Measurements from ENCODE around the gene MAPT. TPM values are rescaled to one million over a fixed set of nuclear protein-coding genes. Genes with fewer than 3 reads are reported as not detected.
A peak's percentile ranks its signal among the peaks of the same experiment; 100 is the strongest.
"Not testable (repeated sequence)": the region's sequence is repeated elsewhere in the genome, so short reads cannot be mapped to it uniquely, and the experiment has no call there.

MAPT gene
- total RNA-seq, 8 experiments from 2014 or later, result 1.7 to 159 (median 84.5) TPM

GRCh38 chr17:45952814-45953320 lies 58.5 kb downstream of the MAPT start:
- peaks cover 0 to 6% of the 10 kb centered on the region in 2 donors for H3K4me1 ChIP-seq (replicated peaks in 1 of 2)
- in situ Hi-C loops (cut with MboI; ENCODE audit: low pct_unique_long_range_greater_than_20kb in 2 of 9, low sequenced_read_pairs in 9 of 9, unreplicated experiment in 9 of 9), result no loop called here
- no peak for ATAC-seq (replicated peaks in 6 of 8)

GRCh38 chr17:45953561-45953960 lies 59.2 kb downstream of the MAPT start:
- Histone ChIP-seq H3K27ac (no peak overlapping the region), H3K4me1 (replicated peaks in 1 of 2) (peaks cover 0 to 6% of the 10 kb centered on the region in 2 donors), H3K4me3 (no peak overlapping the region)
- ATAC-seq (replicated peaks in 6 of 8), result peak in 1 of 8 experiments; percentile 62
- 0 to 100% (median 69%) methylated on average over 1 to 2 of the region's 2 CpGs; no CpG with 5 or more reads in 4 of the 10 experiments for WGBS, 10 experiments
- in situ Hi-C loops (cut with MboI; ENCODE audit: low pct_unique_long_range_greater_than_20kb in 2 of 9, low sequenced_read_pairs in 9 of 9, unreplicated experiment in 9 of 9), result no loop called here

More at GRCh38 chr17:45952814-45953320, 58.5 kb downstream of the MAPT start:
- Histone ChIP-seq H3K27ac (no peak overlapping the region), H3K4me3 (no peak overlapping the region)
- WGBS, 10 experiments, result 66 to 100% (median 90%) methylated on average over 1 to 4 of the region's 6 CpGs; no CpG with 5 or more reads in 5 of the 10 experiments

GRCh38 chr17:45954914-45955313 lies 60.6 kb downstream of the MAPT start:
- H3K27ac ChIP-seq, result no peak overlapping the region
- WGBS, 10 experiments, result 5 to 100% (median 50%) methylated on average over 1 to 10 of the region's 11 CpGs; no CpG with 5 or more reads in 1 of the 10 experiments
- no peak overlapping the region for H3K4me3 ChIP-seq
- no peak for ATAC-seq (replicated peaks in 6 of 8)
- in situ Hi-C loops (cut with MboI; ENCODE audit: low pct_unique_long_range_greater_than_20kb in 2 of 9, low sequenced_read_pairs in 9 of 9, unreplicated experiment in 9 of 9), result no loop called here
- peaks cover 0 to 4% of the 10 kb centered on the region in 2 donors for H3K4me1 ChIP-seq (replicated peaks in 1 of 2)

- no peak for ATAC-seq (replicated peaks in 6 of 8)
- no peak overlapping the region for H3K4me3 ChIP-seq
- H3K27ac ChIP-seq, result no peak overlapping the region
- in situ Hi-C loops (cut with MboI; ENCODE audit: low pct_unique_long_range_greater_than_20kb in 2 of 9, low sequenced_read_pairs in 9 of 9, unreplicated experiment in 9 of 9), result no loop called here
- 82 to 100% (median 100%) methylated on average over 1 to 6 of the region's 10 CpGs; no CpG with 5 or more reads in 3 of the 10 experiments for WGBS, 10 experiments
- H3K4me1 ChIP-seq (replicated peaks in 1 of 2), result peaks cover 0 to 4% of the 10 kb centered on the region in 2 donors
Measured at GRCh38 chr17:45955326-45955725, 61.0 kb downstream of the MAPT start.

GRCh38 chr17:45956090-45956489 lies 61.7 kb downstream of the MAPT start:
- Histone ChIP-seq H3K27ac (no peak overlapping the region), H3K4me3 (no peak overlapping the region), H3K4me1 (replicated peaks in 1 of 2) (peaks cover 0 to 4% of the 10 kb centered on the region in 2 donors)
- 0 to 100% (median 90%) methylated on average over 1 to 3 of the region's 3 CpGs; no CpG with 5 or more reads in 6 of the 10 experiments for WGBS, 10 experiments
- ATAC-seq (replicated peaks in 6 of 8), result no peak
- in situ Hi-C loops (cut with MboI; ENCODE audit: low pct_unique_long_range_greater_than_20kb in 2 of 9, low sequenced_read_pairs in 9 of 9, unreplicated experiment in 9 of 9), result no loop called here

GRCh38 chr17:45956746-45957145 lies 62.4 kb downstream of the MAPT start:
- ATAC-seq (replicated peaks in 6 of 8); H3K27ac ChIP-seq; in situ Hi-C loops (cut with MboI; ENCODE audit: low pct_unique_long_range_greater_than_20kb in 2 of 9, low sequenced_read_pairs in 9 of 9, unreplicated experiment in 9 of 9); H3K4me3 ChIP-seq; H3K4me1 ChIP-seq (replicated peaks in 1 of 2): not testable (repeated sequence)
- no CpG with 5 or more reads among the region's 4 CpGs for WGBS, 10 experiments

GRCh38 chr17:45958307-45958706 lies 64.0 kb downstream of the MAPT start:
- 60 to 100% (median 81%) methylated on average over 1 to 7 of the region's 9 CpGs; no CpG with 5 or more reads in 4 of the 10 experiments for WGBS, 10 experiments
- ATAC-seq (replicated peaks in 6 of 8), result no peak
- Histone ChIP-seq H3K27ac (no peak overlapping the region), H3K4me1 (replicated peaks in 1 of 2) (no peaks in the 10 kb centered on the region), H3K4me3 (no peak overlapping the region)
- in situ Hi-C loops (cut with MboI; ENCODE audit: low pct_unique_long_range_greater_than_20kb in 2 of 9, low sequenced_read_pairs in 9 of 9, unreplicated experiment in 9 of 9), result no loop called here

- ATAC-seq (replicated peaks in 6 of 8), result no peak
- Histone ChIP-seq H3K4me3 (no peak overlapping the region), H3K27ac (no peak overlapping the region), H3K4me1 (replicated peaks in 1 of 2) (no peaks in the 10 kb centered on the region)
- in situ Hi-C loops (cut with MboI; ENCODE audit: low pct_unique_long_range_greater_than_20kb in 2 of 9, low sequenced_read_pairs in 9 of 9, unreplicated experiment in 9 of 9), result no loop called here
- 71 to 100% (median 98%) methylated on average over 1 to 9 of the region's 9 CpGs; no CpG with 5 or more reads in 1 of the 10 experiments for WGBS, 10 experiments
Measured at GRCh38 chr17:45958994-45959665, 64.8 kb downstream of the MAPT start.

- Histone ChIP-seq H3K27ac (no peak overlapping the region), H3K4me3 (no peak overlapping the region), H3K4me1 (replicated peaks in 1 of 2) (no peaks in the 10 kb centered on the region)
- ATAC-seq (replicated peaks in 6 of 8), result no peak
- 40 to 100% (median 74%) methylated on average over 1 to 4 of the region's 4 CpGs; no CpG with 5 or more reads in 1 of the 10 experiments for WGBS, 10 experiments
- in situ Hi-C loops (cut with MboI; ENCODE audit: low pct_unique_long_range_greater_than_20kb in 2 of 9, low sequenced_read_pairs in 9 of 9, unreplicated experiment in 9 of 9), result no loop called here
Measured at GRCh38 chr17:45960311-45960710, 66.0 kb downstream of the MAPT start.

- no peak for ATAC-seq (replicated peaks in 6 of 8)
- in situ Hi-C loops (cut with MboI; ENCODE audit: low pct_unique_long_range_greater_than_20kb in 2 of 9, low sequenced_read_pairs in 9 of 9, unreplicated experiment in 9 of 9), result no loop called here
- H3K27ac ChIP-seq, result no peak overlapping the region
- H3K4me3 ChIP-seq, result no peak overlapping the region
- WGBS, 10 experiments, result 44 to 100% (median 77%) methylated on average over 1 to 4 of the region's 6 CpGs; no CpG with 5 or more reads in 3 of the 10 experiments
- no peaks in the 10 kb centered on the region for H3K4me1 ChIP-seq (replicated peaks in 1 of 2)
Measured at GRCh38 chr17:45961206-45961605, 66.9 kb downstream of the MAPT start.

GRCh38 chr17:45962221-45962972 lies 68.0 kb downstream of the MAPT start:
- no peak for ATAC-seq (replicated peaks in 6 of 8)
- no peak overlapping the region for H3K4me3 ChIP-seq
- WGBS, 10 experiments, result 20 to 97% (median 86%) methylated on average over 1 to 9 of the region's 12 CpGs; no CpG with 5 or more reads in 2 of the 10 experiments
- no peaks in the 10 kb centered on the region for H3K4me1 ChIP-seq (replicated peaks in 1 of 2)
- in situ Hi-C loops (cut with MboI; ENCODE audit: low pct_unique_long_range_greater_than_20kb in 2 of 9, low sequenced_read_pairs in 9 of 9, unreplicated experiment in 9 of 9), result no loop called here
- H3K27ac ChIP-seq, result no peak overlapping the region

GRCh38 chr17:45963283-45963682 lies 68.9 kb downstream of the MAPT start:
- Histone ChIP-seq H3K4me3 (no peak overlapping the region), H3K27ac (no peak overlapping the region), H3K4me1 (replicated peaks in 1 of 2) (no peaks in the 10 kb centered on the region)
- whole genome bisulfite sequencing, 10 experiments, result 0 to 100% (median 66%) methylated on average over 1 to 5 of the region's 5 CpGs; no CpG with 5 or more reads in 4 of the 10 experiments
- ATAC-seq (replicated peaks in 6 of 8), result peak in 2 of 8 experiments; percentile 32 to 55
- in situ Hi-C loops (cut with MboI; ENCODE audit: low pct_unique_long_range_greater_than_20kb in 2 of 9, low sequenced_read_pairs in 9 of 9, unreplicated experiment in 9 of 9), result no loop called here

GRCh38 chr17:45963889-45964288 lies 69.5 kb downstream of the MAPT start:
- in situ Hi-C loops (cut with MboI; ENCODE audit: low pct_unique_long_range_greater_than_20kb in 2 of 9, low sequenced_read_pairs in 9 of 9, unreplicated experiment in 9 of 9), result no loop called here

More at GRCh38 chr17:45963889-45964288, 69.5 kb downstream of the MAPT start:
- Histone ChIP-seq H3K4me1 (replicated peaks in 1 of 2) (no peaks in the 10 kb centered on the region), H3K27ac (no peak overlapping the region), H3K4me3 (no peak overlapping the region)
- no peak for ATAC-seq (replicated peaks in 6 of 8)
- 17 to 61% (median 60%) methylated on average over 1 to 4 of the region's 5 CpGs; no CpG with 5 or more reads in 7 of the 10 experiments for WGBS, 10 experiments
